ENCODE data around the gene ATP6V1A.

DNA sequence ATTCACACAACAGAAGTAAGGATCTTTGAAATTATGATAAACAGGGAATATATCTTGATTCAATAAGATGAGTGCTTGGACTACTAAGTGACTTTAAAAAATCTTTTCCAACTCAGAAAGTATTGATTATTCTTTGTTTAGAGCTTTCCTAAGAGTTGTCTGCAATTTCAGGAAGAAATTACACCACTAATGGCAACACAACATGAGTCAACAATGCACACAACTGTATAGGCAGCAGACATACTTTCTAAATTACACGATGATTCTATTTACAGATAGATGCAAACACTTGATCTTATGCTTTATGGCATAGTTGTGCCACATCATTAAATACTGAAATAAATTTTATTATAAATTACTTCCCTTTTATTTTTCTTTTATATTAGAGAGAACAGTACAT, 5.2 kb upstream of the ATP6V1A start:
- TF ChIP-seq, protein P1, sequence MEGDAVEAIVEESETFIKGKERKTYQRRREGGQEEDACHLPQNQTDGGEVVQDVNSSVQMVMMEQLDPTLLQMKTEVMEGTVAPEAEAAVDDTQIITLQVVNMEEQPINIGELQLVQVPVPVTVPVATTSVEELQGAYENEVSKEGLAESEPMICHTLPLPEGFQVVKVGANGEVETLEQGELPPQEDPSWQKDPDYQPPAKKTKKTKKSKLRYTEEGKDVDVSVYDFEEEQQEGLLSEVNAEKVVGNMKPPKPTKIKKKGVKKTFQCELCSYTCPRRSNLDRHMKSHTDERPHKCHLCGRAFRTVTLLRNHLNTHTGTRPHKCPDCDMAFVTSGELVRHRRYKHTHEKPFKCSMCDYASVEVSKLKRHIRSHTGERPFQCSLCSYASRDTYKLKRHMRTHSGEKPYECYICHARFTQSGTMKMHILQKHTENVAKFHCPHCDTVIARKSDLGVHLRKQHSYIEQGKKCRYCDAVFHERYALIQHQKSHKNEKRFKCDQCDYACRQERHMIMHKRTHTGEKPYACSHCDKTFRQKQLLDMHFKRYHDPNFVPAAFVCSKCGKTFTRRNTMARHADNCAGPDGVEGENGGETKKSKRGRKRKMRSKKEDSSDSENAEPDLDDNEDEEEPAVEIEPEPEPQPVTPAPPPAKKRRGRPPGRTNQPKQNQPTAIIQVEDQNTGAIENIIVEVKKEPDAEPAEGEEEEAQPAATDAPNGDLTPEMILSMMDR (IDR thresholded peaks at IDR 0.05; ENCODE audit: insufficient read depth, low read depth, low read length), result no peak
- TF ChIP-seq EZH2 (IDR thresholded peaks at IDR 0.05; ENCODE audit: insufficient read depth, low read length), result no peak

Measured in astrocyte (in vitro differentiated cells and primary cell).